K562 (cell line): Measurements from ENCODE around the gene BCAS2. TPM values are rescaled to one million over a fixed set of nuclear protein-coding genes. Genes with fewer than 3 reads are reported as not detected.
A peak's percentile ranks its signal among the peaks of the same experiment; 100 is the strongest.

ENCODE experiments used
- MBD1 ChIP-seq: fragments of 250-450 bp; sonication (Bioruptor Pico); IDR thresholded peaks from 2 replicates; pipeline ENCODE4 v1.8.0; 2022; ENCODE audit warnings: inconsistent platforms
- ZKSCAN3 ChIP-seq: fragments of 250-450 bp; sonication (Bioruptor Pico); IDR thresholded peaks from 2 replicates; pipeline ENCODE4 v1.4.0; 2020
- ZNF707 ChIP-seq: fragments of 250-450 bp; sonication (Bioruptor Pico); conservative IDR thresholded peaks from 2 replicates; pipeline ENCODE4 v1.8.0; 2022; ENCODE audit warnings: inconsistent platforms, mild to moderate bottlenecking, moderate library complexity
- polyA plus RNA-seq, 8 experiments: library from polyadenylated mRNA; depleted of rRNA in 4 of 8; stranded (reverse) in 5 of 8; unstranded in 3 of 8; fragments of >200 nt; fragmentation: Nextera tagmentation in 2 of 8; fragmentation: Illumina TruSeq in 1 of 8; extraction: Ambion mirVana in 2 of 8; extraction: Trizol in 1 of 8; gene quantifications; 2 replicates each; pipeline versions ENCODE4 v1.2.1 to v1.2.3, GENCODE V29; 2011 to 2014; ENCODE audit warnings: inconsistent platforms in 1 of 8, missing spikeins in 1 of 8
- total RNA-seq, 7 experiments: library from RNA; depleted of rRNA in 6 of 7; stranded (reverse); fragments of >200 nt in 6 of 7; fragmentation: Illumina TruSeq in 2 of 7; extraction: Trizol in 2 of 7; gene quantifications; 2 replicates each; pipeline versions ENCODE4 v1.2.1 to v1.2.3, GENCODE V29; 2011 to 2021; ENCODE audit warnings: low replicate concordance in 1 of 7
- TF ChIP-seq, protein P1 (sequence below): fragments of 250-450 bp; sonication (Bioruptor Pico); IDR thresholded peaks from 2 replicates; pipeline ENCODE4 v1.4.0; 2020
- TF ChIP-seq, protein P2 (sequence below): IDR thresholded peaks from 3 replicates; pipeline ENCODE4 v1.6.1; 2011; ENCODE audit warnings: borderline replicate concordance, mild to moderate bottlenecking, moderate library complexity; ENCODE audit not compliant: insufficient read length; ENCODE audit errors: extremely low read depth

BCAS2 gene
- total and polyA plus RNA-seq, 9 of the 15 experiments (the other 6 are each of a cell fraction or from before 2014, with no cell fraction given), result 59.3 to 183 (median 81.1) TPM

- TF ChIP-seq, protein P1, sequence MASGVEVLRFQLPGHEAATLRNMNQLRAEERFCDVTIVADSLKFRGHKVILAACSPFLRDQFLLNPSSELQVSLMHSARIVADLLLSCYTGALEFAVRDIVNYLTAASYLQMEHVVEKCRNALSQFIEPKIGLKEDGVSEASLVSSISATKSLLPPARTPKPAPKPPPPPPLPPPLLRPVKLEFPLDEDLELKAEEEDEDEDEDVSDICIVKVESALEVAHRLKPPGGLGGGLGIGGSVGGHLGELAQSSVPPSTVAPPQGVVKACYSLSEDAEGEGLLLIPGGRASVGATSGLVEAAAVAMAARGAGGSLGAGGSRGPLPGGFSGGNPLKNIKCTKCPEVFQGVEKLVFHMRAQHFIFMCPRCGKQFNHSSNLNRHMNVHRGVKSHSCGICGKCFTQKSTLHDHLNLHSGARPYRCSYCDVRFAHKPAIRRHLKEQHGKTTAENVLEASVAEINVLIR (CRISPR knock-in tag), result peak; percentile 97
- TF ChIP-seq ZKSCAN3 (CRISPR knock-in tag) (no peak), MBD1 (no peak), ZNF707 (CRISPR knock-in tag) (no peak)
- TF ChIP-seq, protein P2, sequence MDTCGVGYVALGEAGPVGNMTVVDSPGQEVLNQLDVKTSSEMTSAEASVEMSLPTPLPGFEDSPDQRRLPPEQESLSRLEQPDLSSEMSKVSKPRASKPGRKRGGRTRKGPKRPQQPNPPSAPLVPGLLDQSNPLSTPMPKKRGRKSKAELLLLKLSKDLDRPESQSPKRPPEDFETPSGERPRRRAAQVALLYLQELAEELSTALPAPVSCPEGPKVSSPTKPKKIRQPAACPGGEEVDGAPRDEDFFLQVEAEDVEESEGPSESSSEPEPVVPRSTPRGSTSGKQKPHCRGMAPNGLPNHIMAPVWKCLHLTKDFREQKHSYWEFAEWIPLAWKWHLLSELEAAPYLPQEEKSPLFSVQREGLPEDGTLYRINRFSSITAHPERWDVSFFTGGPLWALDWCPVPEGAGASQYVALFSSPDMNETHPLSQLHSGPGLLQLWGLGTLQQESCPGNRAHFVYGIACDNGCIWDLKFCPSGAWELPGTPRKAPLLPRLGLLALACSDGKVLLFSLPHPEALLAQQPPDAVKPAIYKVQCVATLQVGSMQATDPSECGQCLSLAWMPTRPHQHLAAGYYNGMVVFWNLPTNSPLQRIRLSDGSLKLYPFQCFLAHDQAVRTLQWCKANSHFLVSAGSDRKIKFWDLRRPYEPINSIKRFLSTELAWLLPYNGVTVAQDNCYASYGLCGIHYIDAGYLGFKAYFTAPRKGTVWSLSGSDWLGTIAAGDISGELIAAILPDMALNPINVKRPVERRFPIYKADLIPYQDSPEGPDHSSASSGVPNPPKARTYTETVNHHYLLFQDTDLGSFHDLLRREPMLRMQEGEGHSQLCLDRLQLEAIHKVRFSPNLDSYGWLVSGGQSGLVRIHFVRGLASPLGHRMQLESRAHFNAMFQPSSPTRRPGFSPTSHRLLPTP, result no peak
Measured at GRCh38 chr1:114581335-114582287, at the start of gene BCAS2 (continued).
